GM23248 (cell line): ENCODE results near the gene EPGN. TPM values are rescaled to one million over a fixed set of nuclear protein-coding genes. Genes with fewer than 3 reads are reported as not detected.

Experiments
- DNase-seq: peaks from one replicate; pipeline ENCODE4 v3.0.0-alpha.2; 2015
- H2AFZ ChIP-seq: fragments of 200-600 bp; sonication (generic); 2 replicates; pipeline ENCODE4 v1.6.1; 2016; ENCODE audit warnings: antibody characterized with exemption
- H3F3A ChIP-seq: fragments of 200-600 bp; sonication (generic); 2 replicates; pipeline ENCODE4 v1.6.1; 2016; ENCODE audit warnings: mild to moderate bottlenecking, antibody characterized with exemption, mixed run types; ENCODE audit not compliant: insufficient read depth
- H3K27ac ChIP-seq: fragments of 200-600 bp; sonication (generic); 2 replicates; pipeline ENCODE4 v1.5.1; 2016; ENCODE audit warnings: mild to moderate bottlenecking
- H3K27me3 ChIP-seq: fragments of 200-600 bp; sonication (generic); replicated peaks from 2 replicates; pipeline ENCODE4 v1.6.1; 2016; ENCODE audit warnings: mild to moderate bottlenecking; ENCODE audit not compliant: insufficient read depth
- H3K36me3 ChIP-seq: fragments of 200-600 bp; sonication (generic); 2 replicates; pipeline ENCODE4 v1.6.1; 2016; ENCODE audit warnings: low read depth, mild to moderate bottlenecking
- H3K4me1 ChIP-seq: fragments of 200-600 bp; sonication (generic); 2 replicates; pipeline ENCODE4 v1.6.1; 2016; ENCODE audit warnings: mild to moderate bottlenecking; ENCODE audit not compliant: insufficient read depth
- H3K4me2 ChIP-seq: fragments of 200-600 bp; sonication (generic); one replicate; pipeline ENCODE4 v1.6.1; 2016; ENCODE audit warnings: mild to moderate bottlenecking; ENCODE audit not compliant: unreplicated experiment
- H3K4me3 ChIP-seq: fragments of 200-600 bp; sonication (generic); 2 replicates; pipeline ENCODE4 v1.5.1; 2016; ENCODE audit warnings: mild to moderate bottlenecking
- H3K79me2 ChIP-seq: fragments of 200-600 bp; sonication (generic); 2 replicates; pipeline ENCODE4 v1.6.1; 2016; ENCODE audit warnings: mild to moderate bottlenecking; ENCODE audit not compliant: insufficient read depth
- H3K9ac ChIP-seq: fragments of 200-600 bp; sonication (generic); 2 replicates; pipeline ENCODE4 v1.6.1; 2016; ENCODE audit warnings: mild to moderate bottlenecking
- H3K9me2 ChIP-seq: fragments of 200-600 bp; sonication (generic); 2 replicates; pipeline ENCODE4 v1.6.1; 2016; ENCODE audit warnings: mixed run types, mild to moderate bottlenecking, moderate library complexity; ENCODE audit not compliant: insufficient read depth
- H3K9me3 ChIP-seq: fragments of 200-600 bp; sonication (generic); one replicate; pipeline ENCODE4 v1.6.1; 2017; ENCODE audit warnings: low read depth
- H4K20me1 ChIP-seq: fragments of 200-600 bp; sonication (generic); 2 replicates; pipeline ENCODE4 v1.6.0; 2016; ENCODE audit not compliant: insufficient read depth
- EZH2 ChIP-seq: fragments of 200-600 bp; sonication (generic); IDR thresholded peaks from 2 replicates; pipeline ENCODE4 v1.6.1; 2018; ENCODE audit warnings: antibody characterized with exemption, mild to moderate bottlenecking; ENCODE audit not compliant: insufficient read depth, poor library complexity, severe bottlenecking
- EZH2phosphoT487 ChIP-seq: fragments of 200-600 bp; sonication (generic); IDR thresholded peaks from 2 replicates; pipeline ENCODE4 v1.6.1; 2018; ENCODE audit warnings: antibody characterized with exemption, moderate library complexity, mild to moderate bottlenecking, low read depth; ENCODE audit not compliant: insufficient read depth
- WGBS, 2 experiments: methylation state at CpG; one replicate each; pipeline ENCODE4 v1.1.6; 2015 to 2017; ENCODE audit warnings: low lambda C conversion rate in 2 of 2, low coverage in 1 of 2; ENCODE audit errors: missing lambda C conversion rate in 2 of 2; 5-methylcytosine and 5-hydroxymethylcytosine counted together
- in situ Hi-C: fragments of 300-500 bp; cut with MboI; formaldehyde crosslinking; loops from 2 replicates; pipeline ENCODE4 v1.15.0; 2020
- polyA plus RNA-seq: library from polyadenylated mRNA; unstranded; fragments of >200 nt; fragmentation: Nextera tagmentation; extraction: Ambion mirVana; gene quantifications from 2 replicates; pipeline ENCODE4 v1.2.1, GENCODE V29; 2016
- total RNA-seq: library from RNA; depleted of rRNA; stranded (reverse); fragments of >200 nt; shearing (Covaris generic); gene quantifications from 2 replicates; pipeline ENCODE4 v1.2.3, GENCODE V29; 2014

Gene EPGN
- total and polyA plus RNA-seq, 2 experiments from 2014 or later: 0.46 to 0.86 TPM

DNA sequence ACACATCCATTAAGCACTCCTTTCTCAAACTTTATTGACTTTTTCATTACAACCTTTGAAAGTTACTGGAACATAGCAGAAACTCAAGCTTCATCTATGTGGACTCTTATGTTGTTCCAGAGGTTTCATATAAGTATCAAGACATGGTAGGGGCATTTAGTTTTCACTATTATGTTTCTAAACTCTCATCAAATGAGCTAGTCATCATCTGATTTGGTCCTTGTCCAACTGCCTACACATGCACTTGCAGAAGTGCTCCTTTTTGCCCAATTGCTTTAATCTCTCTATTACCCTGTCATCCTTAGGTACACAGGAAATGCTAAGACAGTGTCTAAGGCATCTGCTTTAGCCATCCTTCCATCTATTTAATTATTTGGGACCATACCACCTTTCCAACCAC, 42.2 kb upstream of the EPGN start:
- H3K9me2 ChIP-seq: no peaks in the 10 kb centered on the region
- H3K9ac ChIP-seq: no peak overlapping the region
- peak; percentile 29 for DNase-seq
- no peak for TF ChIP-seq EZH2
- TF ChIP-seq EZH2phosphoT487: no peak
- no peaks in the 10 kb centered on the region for H3K9me3 ChIP-seq
- peaks cover 14% of the 10 kb centered on the region for H3F3A ChIP-seq
- H3K4me3 ChIP-seq: no peak overlapping the region
- H4K20me1 ChIP-seq: no peaks in the 10 kb centered on the region
- H3K4me1 ChIP-seq: peaks cover 11% of the 10 kb centered on the region
- no peak overlapping the region for H3K4me2 ChIP-seq
- in situ Hi-C loops: no loop called here
- H3K27me3 ChIP-seq: no peaks in the 10 kb centered on the region
- H3K36me3 ChIP-seq: no peaks in the 10 kb centered on the region
- H2AFZ ChIP-seq: no peak overlapping the region
- no peak overlapping the region for H3K27ac ChIP-seq
- no peaks in the 10 kb centered on the region for H3K79me2 ChIP-seq

DNA sequence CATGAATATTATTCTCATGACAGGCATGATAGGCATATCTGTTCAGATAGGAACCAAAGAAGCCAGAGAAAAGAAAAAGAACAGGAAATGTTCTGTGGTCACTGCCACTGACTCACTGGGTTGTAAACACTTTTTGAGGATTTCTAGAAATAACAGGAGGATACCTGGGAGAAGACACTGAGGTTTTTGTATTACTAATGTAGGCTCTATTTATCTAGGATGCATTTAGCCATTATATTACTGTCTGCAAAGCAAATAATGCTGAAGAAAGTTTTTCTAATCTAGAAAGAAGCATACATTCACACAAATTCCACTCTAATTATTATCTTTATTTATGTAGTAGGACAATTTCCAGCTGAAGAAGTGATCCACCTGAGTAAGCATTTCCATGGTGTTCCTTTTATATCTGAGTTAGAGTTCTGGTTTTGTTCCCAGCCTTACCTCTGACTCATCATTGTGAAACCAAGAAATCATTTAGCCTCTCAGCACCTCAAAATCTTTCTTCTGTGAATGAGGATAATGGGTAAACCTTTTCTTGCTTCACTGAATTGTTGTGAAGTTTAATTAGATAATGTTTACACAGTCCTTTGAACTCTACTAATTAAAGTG, 40.2 kb upstream of the EPGN start:
- in situ Hi-C loops: no loop called here
- DNase-seq: peak; percentile 87
- TF ChIP-seq EZH2 (no peak), EZH2phosphoT487 (0 out of 2 replicates have a peak, but pooled peaks have one; percentile 56)

DNA sequence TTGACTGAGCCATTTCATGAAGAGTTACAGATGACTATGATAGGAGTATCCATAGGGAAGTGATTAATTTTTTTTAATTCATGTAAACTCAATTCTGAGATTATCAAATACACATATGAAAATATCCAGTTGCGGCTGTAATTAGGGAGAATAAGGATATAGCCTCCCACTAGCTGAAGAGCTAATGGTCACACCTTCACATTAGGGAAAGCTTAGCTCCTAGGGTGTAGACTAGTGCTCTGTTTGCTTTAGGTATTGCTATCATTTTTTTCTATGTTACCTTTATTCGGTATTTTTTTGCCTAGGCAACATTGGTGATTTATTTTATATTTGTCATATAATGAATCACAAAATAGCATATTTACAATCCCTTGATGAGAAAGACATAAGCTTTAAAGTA, 39.6 kb upstream of the EPGN start:
- H3K36me3 ChIP-seq: no peaks in the 10 kb centered on the region
- H4K20me1 ChIP-seq: no peaks in the 10 kb centered on the region
- H3K4me3 ChIP-seq: no peak overlapping the region
- WGBS, 2 experiments: 93 to 95% methylated on average over 2 of the region's 2 CpGs
- H3K4me2 ChIP-seq: peak overlapping the region; percentile 40
- peaks cover 7% of the 10 kb centered on the region; the same call in 1 of the 2 replicates for H3K27me3 ChIP-seq
- no peak for DNase-seq
- TF ChIP-seq EZH2phosphoT487: no peak
- in situ Hi-C loops: no loop called here
- H3F3A ChIP-seq: peaks cover 14% of the 10 kb centered on the region
- H3K9ac ChIP-seq: no peak overlapping the region
- no peak overlapping the region for H3K27ac ChIP-seq
- H3K9me2 ChIP-seq: no peaks in the 10 kb centered on the region
- H3K9me3 ChIP-seq: no peaks in the 10 kb centered on the region
- no peak overlapping the region for H2AFZ ChIP-seq
- H3K79me2 ChIP-seq: no peaks in the 10 kb centered on the region
- peaks cover 11% of the 10 kb centered on the region for H3K4me1 ChIP-seq

More for the DNA sequence above, 40.2 kb upstream of the EPGN start:
- no peaks in the 10 kb centered on the region for H3K79me2 ChIP-seq
- peaks cover 6% of the 10 kb centered on the region; the same call in 1 of the 2 replicates for H3K27me3 ChIP-seq
- H3K36me3 ChIP-seq: no peaks in the 10 kb centered on the region
- H3F3A ChIP-seq: peaks cover 14% of the 10 kb centered on the region
- no peaks in the 10 kb centered on the region for H3K9me3 ChIP-seq
- H3K4me2 ChIP-seq: peak overlapping the region; percentile 40
- no peak overlapping the region for H2AFZ ChIP-seq
- H4K20me1 ChIP-seq: no peaks in the 10 kb centered on the region
- H3K4me3 ChIP-seq: no peak overlapping the region
- peak overlapping the region; percentile 15; the same call in 1 of the 2 replicates for H3K27ac ChIP-seq
- no peak overlapping the region for H3K9ac ChIP-seq
- peaks cover 11% of the 10 kb centered on the region for H3K4me1 ChIP-seq
- H3K9me2 ChIP-seq: no peaks in the 10 kb centered on the region

DNA sequence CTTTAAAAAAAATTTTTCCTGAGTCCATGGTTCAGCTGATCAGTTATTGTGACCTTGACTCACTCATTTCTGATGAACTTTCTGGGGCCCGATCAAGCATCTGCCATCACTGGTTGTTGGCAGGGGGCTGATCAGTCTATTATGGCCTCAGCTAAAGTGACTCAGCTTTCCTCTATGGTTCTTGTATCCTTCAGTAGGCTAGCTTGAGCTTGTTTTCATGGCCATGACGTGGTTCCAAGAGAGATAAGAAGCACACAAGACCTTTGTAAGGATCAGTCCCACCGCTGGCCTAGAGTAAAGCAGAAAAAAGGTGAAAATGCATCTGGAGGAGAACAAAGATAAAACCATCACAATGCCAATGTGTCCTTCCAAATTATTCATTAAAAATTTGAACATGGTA, 29.8 kb upstream of the EPGN start:
- no peaks in the 10 kb centered on the region for H3K9me3 ChIP-seq
- 84 to 88% methylated on average over 3 of the region's 3 CpGs for WGBS, 2 experiments
- no peak overlapping the region for H3K4me2 ChIP-seq
- H3K9me2 ChIP-seq: no peaks in the 10 kb centered on the region
- no peaks in the 10 kb centered on the region for H4K20me1 ChIP-seq
- 0 out of 2 replicates have a peak, but pooled peaks cover 5% of the 10 kb centered on the region for H3K27me3 ChIP-seq
- H3F3A ChIP-seq: peaks cover 5% of the 10 kb centered on the region
- no peak for DNase-seq
- in situ Hi-C loops: no loop called here
- TF ChIP-seq EZH2phosphoT487 (no peak), EZH2 (no peak)
- no peak overlapping the region for H3K27ac ChIP-seq
- no peaks in the 10 kb centered on the region for H3K79me2 ChIP-seq
- H3K4me3 ChIP-seq: no peak overlapping the region
- H3K9ac ChIP-seq: no peak overlapping the region
- peaks cover 10% of the 10 kb centered on the region for H3K4me1 ChIP-seq
- H3K36me3 ChIP-seq: no peaks in the 10 kb centered on the region
- no peak overlapping the region for H2AFZ ChIP-seq

DNA sequence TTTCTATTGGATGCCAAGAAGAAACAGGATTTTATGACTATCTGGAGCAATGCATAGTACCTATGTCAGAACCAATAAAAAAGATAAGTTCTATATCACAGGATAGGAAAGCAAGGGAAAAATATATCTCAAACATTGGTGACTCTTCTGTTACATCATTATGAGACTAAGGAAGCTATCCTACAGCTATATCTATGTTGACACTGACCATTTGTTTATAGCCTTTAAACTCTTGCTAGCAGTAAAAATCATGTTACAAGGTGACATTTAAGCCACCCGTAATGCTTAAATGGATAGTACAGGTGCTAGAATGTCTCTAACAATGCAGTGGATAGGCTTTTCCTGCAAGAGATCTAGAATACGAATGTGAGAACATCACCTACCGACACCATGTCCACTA, 28.6 kb upstream of the EPGN start:
- Histone ChIP-seq H3K4me1 (peaks cover 22% of the 10 kb centered on the region), H3K4me3 (no peak overlapping the region), H3F3A (peaks cover 17% of the 10 kb centered on the region), H3K9me2 (no peaks in the 10 kb centered on the region), H3K36me3 (no peaks in the 10 kb centered on the region), H3K4me2 (no peak overlapping the region), H3K9me3 (no peaks in the 10 kb centered on the region), H3K27ac (no peak overlapping the region), H3K79me2 (no peaks in the 10 kb centered on the region), H4K20me1 (no peaks in the 10 kb centered on the region), H2AFZ (no peak overlapping the region), H3K9ac (no peak overlapping the region), H3K27me3 (no peaks in the 10 kb centered on the region)
- whole genome bisulfite sequencing, 2 experiments: 87% methylated on average over 3 of the region's 3 CpGs
- in situ Hi-C loops: no loop called here
- DNase-seq: no peak
- TF ChIP-seq EZH2 (no peak), EZH2phosphoT487 (no peak)
